RPMI7951 (cell line): ENCODE data around the gene C9orf78. TPM values are rescaled to one million over a fixed set of nuclear protein-coding genes. Genes with fewer than 3 reads are reported as not detected.

Experiments used
- DNase-seq: peaks from one replicate; pipeline ENCODE4 v3.0.0-alpha.2; 2012; ENCODE audit warnings: low read depth
- total RNA-seq: library from RNA; depleted of rRNA; stranded (reverse); fragments of >200 nt; shearing (Covaris generic); gene quantifications from 2 replicates; pipeline ENCODE4 v1.2.3, GENCODE V29; 2014; rRNA removed

Gene C9orf78, protein sequence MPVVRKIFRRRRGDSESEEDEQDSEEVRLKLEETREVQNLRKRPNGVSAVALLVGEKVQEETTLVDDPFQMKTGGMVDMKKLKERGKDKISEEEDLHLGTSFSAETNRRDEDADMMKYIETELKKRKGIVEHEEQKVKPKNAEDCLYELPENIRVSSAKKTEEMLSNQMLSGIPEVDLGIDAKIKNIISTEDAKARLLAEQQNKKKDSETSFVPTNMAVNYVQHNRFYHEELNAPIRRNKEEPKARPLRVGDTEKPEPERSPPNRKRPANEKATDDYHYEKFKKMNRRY
- total RNA-seq = 44.1 and 50.6 TPM in 2 replicates

GRCh38 chr9:129835128-129835859 is at the start of gene C9orf78, which contains the start of gene USP20:
C9orf78 (minus strand) TSS chr9:129835275; CDS start chr9:129835221, 54 bp downstream.
USP20 (plus strand) TSS chr9:129835458; CDS start chr9:129852556, 17,098 bp downstream.
- DNase-seq = peak; percentile 89

GRCh38 chr9:129884220-129885017 is 49.3 kb upstream of the C9orf78 start:
- DNase-seq = peak; percentile 86

- DNase-seq = no peak
These were observed 46.7 kb upstream of the C9orf78 start for GRCh38 chr9:129881547-129882324.

GRCh38 chr9:129880654-129881546 is 45.8 kb upstream of the C9orf78 start:
- DNase-seq = no peak

DNA sequence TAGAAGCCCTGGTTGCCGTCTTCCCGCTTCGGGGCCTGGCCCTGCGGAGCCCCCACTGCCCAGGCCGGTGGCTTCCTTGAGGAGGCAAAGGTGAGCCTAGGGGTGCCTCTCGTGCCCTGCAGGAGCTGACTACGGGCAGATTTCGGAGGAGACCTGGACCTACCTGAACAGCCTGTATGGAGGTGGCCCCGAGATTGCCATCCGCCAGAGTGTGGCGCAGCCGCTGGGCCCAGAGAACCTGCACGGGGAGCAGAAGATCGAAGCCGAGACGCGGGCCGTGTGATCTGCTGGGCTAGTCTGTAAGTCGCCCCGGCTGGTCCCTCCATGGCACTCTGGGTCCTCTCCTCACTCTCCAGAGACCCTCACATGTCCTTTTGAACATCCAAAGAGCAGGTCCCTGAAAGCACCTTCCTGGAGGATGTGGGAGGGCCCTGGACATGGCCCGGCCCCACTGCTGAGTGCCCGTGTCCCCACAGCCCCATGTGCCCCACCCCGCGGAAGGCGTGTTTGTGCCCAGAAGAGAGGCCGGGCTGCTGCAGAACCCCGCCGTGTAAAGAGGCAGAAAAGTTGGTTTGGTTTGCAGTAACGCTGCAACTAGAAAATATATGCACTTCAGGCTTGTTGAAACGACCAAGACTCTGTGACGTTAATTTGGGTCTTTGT is 45.0 kb upstream of the C9orf78 start:
- DNase-seq = no peak

DNA sequence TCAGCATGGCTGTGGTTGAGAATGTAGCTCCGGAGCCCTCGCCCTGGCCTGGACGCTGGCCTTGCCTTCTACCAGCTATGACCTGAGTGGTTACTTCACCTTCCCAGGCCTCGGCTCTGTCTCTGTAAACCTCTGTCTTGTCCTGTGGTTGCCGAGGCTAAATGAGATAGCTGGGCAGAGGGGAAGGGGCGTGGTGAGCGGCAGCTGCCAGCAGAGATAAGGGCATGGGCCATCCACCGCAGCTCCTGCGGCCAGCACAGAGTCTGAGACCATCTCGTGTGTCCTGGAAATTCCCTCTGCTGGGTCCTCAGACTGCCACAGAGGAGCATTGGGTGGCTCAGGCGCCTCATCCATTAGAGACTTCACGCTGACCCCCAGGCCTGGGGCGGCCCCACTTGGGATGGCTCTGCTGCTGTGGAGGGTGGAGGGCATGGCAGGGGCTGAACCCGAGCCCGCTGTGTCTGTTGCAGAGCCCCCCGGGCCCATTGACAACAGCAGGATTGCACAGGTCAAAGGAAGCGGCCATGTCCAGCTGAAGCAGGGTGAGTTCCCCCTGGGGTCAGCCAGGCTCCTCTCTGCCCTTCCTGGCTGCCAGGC is 44.1 kb upstream of the C9orf78 start:
- no peak for DNase-seq

DNA sequence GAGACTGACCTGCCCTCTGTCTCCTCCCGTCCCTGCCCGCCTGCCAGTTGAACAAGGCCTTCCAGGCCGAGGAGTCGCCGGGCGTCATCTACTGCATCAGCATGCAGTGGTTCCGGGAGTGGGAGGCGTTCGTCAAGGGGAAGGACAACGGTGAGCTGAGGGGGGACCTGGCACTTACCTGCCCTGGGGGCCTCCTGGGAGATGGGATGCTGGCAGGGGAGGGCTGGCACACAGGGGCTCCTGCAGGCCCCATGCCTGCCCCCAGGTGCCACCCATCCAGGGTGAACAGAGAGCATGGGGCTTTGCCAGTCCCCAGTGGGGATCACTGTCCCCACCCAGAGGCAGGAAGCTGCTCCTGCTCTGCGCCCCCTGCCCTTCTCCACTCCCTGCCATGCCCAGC is 43.2 kb upstream of the C9orf78 start:
- DNase-seq = no peak

- DNase-seq = no peak
These were observed 41.7 kb upstream of the C9orf78 start for GRCh38 chr9:129876815-129877214.

DNA sequence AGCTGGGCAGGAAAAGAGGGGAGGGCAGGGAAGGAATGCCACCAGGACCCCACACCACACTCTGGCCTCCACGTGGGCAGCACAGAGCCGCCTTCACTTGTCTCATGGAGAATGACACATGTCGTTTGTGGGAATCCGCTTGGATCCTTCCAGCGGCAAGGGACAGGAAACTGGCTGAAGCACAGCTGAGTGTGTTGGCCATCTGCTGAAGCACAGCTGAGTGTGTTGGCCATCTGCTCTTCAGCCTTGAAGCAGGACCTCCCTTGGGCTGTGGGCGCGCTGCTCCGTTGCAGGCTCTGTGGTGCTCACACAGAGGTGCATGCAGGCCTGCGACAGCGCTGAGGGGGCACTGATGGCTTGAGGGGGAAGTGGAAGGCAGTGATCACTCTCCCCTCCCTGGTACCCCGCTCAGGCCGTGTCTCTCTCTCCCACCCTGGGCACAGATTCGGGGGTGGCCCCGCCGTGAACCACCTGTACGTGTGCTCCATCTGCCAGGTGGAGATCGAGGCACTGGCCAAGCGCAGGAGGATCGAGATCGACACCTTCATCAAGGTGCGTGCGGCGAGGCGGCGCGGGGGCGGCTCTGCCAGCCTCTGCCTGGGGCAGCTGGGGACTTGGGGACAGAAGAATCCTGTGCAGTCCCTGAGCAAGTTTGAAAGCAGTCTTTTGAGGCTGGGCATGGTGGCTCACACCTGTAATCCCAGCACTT is 40.8 kb upstream of the C9orf78 start:
- DNase-seq = peak; percentile 24

GRCh38 chr9:129875181-129875611 is 40.1 kb upstream of the C9orf78 start:
- no peak for DNase-seq

GRCh38 chr9:129874261-129875101 is 39.4 kb upstream of the C9orf78 start:
- DNase-seq = no peak

DNA sequence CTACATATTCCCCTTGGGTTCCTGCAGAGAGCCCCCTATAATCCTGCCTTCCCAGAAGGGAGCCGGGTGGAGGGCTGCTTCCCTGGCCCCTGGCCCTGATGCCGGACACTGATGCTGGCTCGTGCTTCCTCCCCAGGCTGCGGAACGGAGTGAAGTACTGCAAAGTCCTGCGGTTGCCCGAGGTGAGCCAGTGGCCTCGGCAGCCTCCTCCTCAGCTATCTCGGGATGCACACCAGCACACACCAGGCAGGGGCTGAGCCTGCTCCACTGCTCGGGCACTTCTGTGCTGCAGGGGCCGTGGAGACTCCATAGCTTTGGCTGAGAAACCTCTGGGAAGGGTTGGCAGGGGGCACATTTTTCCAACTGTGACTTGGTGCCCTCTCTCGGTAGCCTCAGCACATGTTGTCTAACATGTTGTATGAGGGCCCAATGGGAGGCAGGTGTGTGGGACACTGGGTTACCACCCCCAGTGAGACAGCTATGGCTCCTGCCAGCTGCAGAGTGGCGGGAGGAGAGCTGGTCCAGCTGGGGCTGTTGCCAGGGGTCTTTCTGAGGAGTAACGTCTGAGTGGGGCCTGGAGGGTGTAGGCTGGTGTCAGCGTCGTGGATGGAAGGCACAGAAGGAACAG is 38.6 kb upstream of the C9orf78 start:
- no peak for DNase-seq

GRCh38 chr9:129871046-129871445 is 36.0 kb upstream of the C9orf78 start:
- no peak for DNase-seq

DNA sequence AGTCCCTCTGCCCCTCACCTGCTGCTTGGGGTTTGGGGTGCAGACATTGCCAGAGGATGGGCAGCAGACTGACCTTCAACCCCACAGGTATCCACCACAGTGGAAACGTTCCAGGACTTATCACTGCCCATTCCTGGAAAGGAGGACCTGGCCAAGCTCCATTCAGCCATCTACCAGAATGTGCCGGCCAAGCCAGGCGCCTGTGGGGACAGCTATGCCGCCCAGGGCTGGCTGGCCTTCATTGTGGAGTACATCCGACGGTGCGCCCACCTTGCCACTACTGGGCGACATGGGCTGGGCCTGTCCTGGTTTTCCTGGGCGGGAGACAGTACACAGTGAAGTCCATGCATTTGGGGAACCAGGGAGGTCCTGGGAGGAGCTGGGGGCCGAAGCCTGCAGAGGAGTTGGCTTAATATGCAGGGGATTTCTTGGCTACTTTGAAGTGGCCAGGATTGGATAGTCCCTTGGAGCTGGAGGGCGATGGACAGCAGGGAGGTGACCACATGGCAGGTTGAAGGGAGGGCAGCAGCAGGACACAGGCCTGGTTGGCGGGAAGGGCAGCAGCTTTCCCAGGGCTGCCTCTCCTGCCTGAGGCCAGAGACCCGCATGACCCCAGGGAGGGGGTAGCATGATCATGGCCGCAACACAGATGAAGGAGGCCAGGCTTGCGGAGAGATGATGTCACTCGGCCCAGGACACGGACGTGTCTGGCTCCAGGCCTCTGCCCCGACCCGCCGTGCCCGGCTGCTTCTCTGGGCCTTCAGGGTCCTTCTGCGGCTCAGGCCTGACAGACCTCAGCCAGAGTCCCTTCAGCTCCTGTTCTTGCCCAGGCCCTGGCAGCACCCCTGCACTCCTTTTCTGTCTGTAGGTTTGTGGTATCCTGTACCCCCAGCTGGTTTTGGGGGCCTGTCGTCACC is 34.8 kb upstream of the C9orf78 start:
- no peak for DNase-seq

DNA sequence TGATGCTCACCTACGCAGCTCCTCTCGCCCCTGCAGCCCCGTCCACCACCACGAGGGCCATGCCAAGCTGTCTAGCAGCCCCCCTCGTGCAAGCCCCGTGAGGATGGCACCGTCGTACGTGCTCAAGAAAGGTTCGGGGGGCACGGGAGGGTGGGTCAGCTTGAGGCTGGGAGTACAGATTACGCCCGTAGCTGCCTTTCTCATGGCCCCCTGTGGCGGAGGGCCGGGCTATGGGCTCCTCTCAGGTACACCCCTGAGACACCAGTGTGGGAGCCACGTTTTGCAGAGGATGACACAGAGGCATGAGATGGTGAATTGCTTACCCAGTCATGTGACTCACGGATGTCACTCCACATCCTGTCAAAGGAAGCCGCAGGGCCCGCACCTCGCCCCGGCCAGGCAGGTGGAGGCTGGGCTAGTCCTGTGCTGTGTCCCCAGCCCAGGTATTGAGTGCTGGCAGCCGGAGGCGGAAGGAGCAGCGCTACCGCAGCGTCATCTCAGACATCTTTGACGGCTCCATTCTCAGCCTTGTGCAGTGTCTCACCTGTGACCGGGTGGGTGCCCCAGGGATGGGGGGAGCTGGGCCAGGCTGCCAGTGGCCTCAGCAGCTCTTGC is 33.9 kb upstream of the C9orf78 start:
- no peak for DNase-seq
